Esophagus muscularis mucosa (tissue), 4 donors: ENCODE data around the gene TES.

ENCODE experiments used
- EP300 ChIP-seq: sonication (generic); formaldehyde crosslinking; IDR thresholded peaks from one replicate; pipeline ENCODE4 v1.6.1; 2017; ENCODE audit warnings: antibody characterized with exemption
- POLR2AphosphoS5 ChIP-seq, 2 donors: sonication (generic); formaldehyde crosslinking; IDR thresholded peaks; one replicate each; pipeline ENCODE4 v1.6.1; 2017; ENCODE audit warnings: antibody characterized with exemption in 2 of 2
- TF ChIP-seq, protein P1 (sequence below), 3 experiments: fragments of 200-600 bp in 2 of 3; fragments of 450-650 bp in 1 of 3; sonication (generic) in 2 of 3; IDR thresholded peaks; one replicate each; pipeline ENCODE4 v1.5.1; 2017 to 2019; ENCODE audit warnings: antibody characterized with exemption in 3 of 3, mild to moderate bottlenecking in 2 of 3, moderate library complexity in 1 of 3

DNA sequence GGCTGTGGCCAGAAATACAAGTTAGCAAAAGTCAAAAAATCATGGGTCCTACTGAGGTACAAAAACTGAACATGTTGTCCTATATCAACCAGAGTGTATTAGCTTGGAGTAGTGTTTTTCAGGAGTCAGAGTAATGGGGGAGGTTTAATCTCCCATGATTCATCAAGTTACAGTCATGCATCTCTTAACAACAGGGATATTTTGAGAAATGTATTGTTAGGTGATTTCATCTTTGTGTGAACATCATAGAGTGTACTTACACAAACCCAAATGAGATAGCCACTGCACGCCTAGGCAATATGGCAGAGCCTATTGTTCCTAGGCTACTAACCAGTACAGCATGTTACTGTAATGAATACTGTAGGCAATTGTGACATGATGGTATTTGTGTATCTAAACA is 14.9 kb upstream of the TES start:
- TF ChIP-seq, protein P1, sequence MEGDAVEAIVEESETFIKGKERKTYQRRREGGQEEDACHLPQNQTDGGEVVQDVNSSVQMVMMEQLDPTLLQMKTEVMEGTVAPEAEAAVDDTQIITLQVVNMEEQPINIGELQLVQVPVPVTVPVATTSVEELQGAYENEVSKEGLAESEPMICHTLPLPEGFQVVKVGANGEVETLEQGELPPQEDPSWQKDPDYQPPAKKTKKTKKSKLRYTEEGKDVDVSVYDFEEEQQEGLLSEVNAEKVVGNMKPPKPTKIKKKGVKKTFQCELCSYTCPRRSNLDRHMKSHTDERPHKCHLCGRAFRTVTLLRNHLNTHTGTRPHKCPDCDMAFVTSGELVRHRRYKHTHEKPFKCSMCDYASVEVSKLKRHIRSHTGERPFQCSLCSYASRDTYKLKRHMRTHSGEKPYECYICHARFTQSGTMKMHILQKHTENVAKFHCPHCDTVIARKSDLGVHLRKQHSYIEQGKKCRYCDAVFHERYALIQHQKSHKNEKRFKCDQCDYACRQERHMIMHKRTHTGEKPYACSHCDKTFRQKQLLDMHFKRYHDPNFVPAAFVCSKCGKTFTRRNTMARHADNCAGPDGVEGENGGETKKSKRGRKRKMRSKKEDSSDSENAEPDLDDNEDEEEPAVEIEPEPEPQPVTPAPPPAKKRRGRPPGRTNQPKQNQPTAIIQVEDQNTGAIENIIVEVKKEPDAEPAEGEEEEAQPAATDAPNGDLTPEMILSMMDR (IDR thresholded peaks at IDR 0.05), result no peak
- TF ChIP-seq EP300 (no peak), POLR2AphosphoS5 (IDR thresholded peaks at IDR 0.05) (no peak)
